Measurements from ENCODE around the gene CYB5RL. TPM values are rescaled to one million over a fixed set of nuclear protein-coding genes. Genes with fewer than 3 reads are reported as not detected.

The CYB5RL gene
- total and polyA plus RNA-seq, 2 of the 8 experiments (the other 6 are each of a cell fraction or from before 2014, with no cell fraction given): 13.2 to 14.1 TPM

DNA sequence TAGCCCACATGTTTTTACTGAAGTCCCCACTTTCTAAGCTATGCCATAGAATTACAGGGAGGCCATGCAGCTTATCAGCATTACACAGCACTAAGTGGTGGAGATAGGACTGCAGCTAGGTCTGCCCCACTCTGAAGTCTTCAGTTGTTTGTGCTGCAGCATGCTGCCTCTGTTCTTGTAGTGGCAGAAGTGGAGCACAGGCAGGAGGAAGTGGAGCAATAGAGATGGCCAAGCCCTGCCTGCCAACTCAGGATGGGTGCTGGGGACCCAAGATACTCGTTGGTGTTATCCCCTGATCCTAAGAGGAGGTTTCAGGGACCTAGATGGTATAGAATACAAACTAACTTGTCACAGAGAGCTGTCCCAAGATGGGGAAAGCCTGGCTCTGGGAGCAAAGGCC is 13.0 kb upstream of the CYB5RL start:
- ChIA-PET CTCF (ENCODE audit: partially characterized antibody) (interaction anchor here (1.0 to 1.4 kb wide), 3 partner anchors 9 to 274 kb away, joined by 3 to 4 read pairs (median 3); no protein-coding TSS in a partner anchor), POLR2A (ENCODE audit: partially characterized antibody) (interaction anchor here (1.1 to 4.7 kb wide), 4 partner anchors 9 to 15 kb away, joined by 3 to 21 read pairs (median 4); no protein-coding TSS in a partner anchor)
- no peaks in the 10 kb centered on the region for H3K23me2 ChIP-seq (ENCODE audit: low read depth, low read length)
- H3K9ac ChIP-seq (replicated peaks in 1 of 4; ENCODE audit: extremely low read depth in 1 of 4, low read depth in 3 of 4, low read length in 3 of 4): no peak overlapping the region; a peak in 1 of 7 replicates
- H3K79me1 ChIP-seq (ENCODE audit: low read depth, low read length): no peaks in the 10 kb centered on the region; the same call in 1 of the 2 replicates
- H3K4me2 ChIP-seq (ENCODE audit: insufficient read depth in 1 of 2, low read depth in 2 of 2, low read length in 2 of 2): no peak overlapping the region
- no peak overlapping the region for H3K18ac ChIP-seq (ENCODE audit: extremely low read depth, low read length)
- DNase-seq (ENCODE audit: low read depth in 1 of 2, low spot score in 2 of 2) (no peak), FAIRE-seq (no peak)
- H4K8ac ChIP-seq (ENCODE audit: extremely low read depth, insufficient read depth, low read length): no peak overlapping the region
- 79% methylated on average over 1 of the region's 1 CpG; no CpG with 5 or more reads in 1 of the 2 experiments for WGBS, 2 experiments (ENCODE audit: extremely low coverage in 1 of 2, insufficient coverage in 1 of 2, insufficient read length in 1 of 2, insufficient replicate concordance in 2 of 2, low coverage in 1 of 2, low lambda C conversion rate in 2 of 2, missing lambda C conversion rate in 1 of 2)
- H3K4ac ChIP-seq (replicated peaks; ENCODE audit: insufficient read length, low read depth, low read length): no peak overlapping the region
- no peaks in the 10 kb centered on the region for H3K79me2 ChIP-seq (ENCODE audit: control insufficient read depth in 1 of 2, insufficient read depth in 2 of 2, low read length in 2 of 2)
- H4K5ac ChIP-seq (ENCODE audit: insufficient read length, low read depth, low read length): no peak overlapping the region
- H4K91ac ChIP-seq (replicated peaks; ENCODE audit: insufficient read length, low read length): no peak overlapping the region
- H2AK5ac ChIP-seq (ENCODE audit: low read depth, low read length): no peak overlapping the region
- no peak overlapping the region for H3K4me3 ChIP-seq (ENCODE audit: extremely low read depth in 1 of 4, insufficient read depth in 2 of 4, low read depth in 3 of 4, low read length in 4 of 4)
- H2BK5ac ChIP-seq (ENCODE audit: low read depth, low read length): no peak overlapping the region
- H2BK12ac ChIP-seq (ENCODE audit: low read depth, low read length): no peak overlapping the region
- H3K14ac ChIP-seq (ENCODE audit: insufficient read length): no peak overlapping the region
- no peak overlapping the region for H2BK20ac ChIP-seq (ENCODE audit: low read length)
- no peak overlapping the region for H3K23ac ChIP-seq (ENCODE audit: insufficient read length)
- H3K9me3 ChIP-seq (ENCODE audit: insufficient read depth in 2 of 2, low read depth in 1 of 2, low read length in 1 of 2): no peaks in the 10 kb centered on the region
- H4K20me1 ChIP-seq (replicated peaks in 1 of 2; ENCODE audit: control insufficient read depth in 1 of 2, insufficient read depth in 2 of 2, low read length in 2 of 2): peaks cover 3 to 9% of the 10 kb centered on the region in 2 experiments
- no peak overlapping the region for H2BK120ac ChIP-seq (replicated peaks; ENCODE audit: low read depth, low read length)
- H3K36me3 ChIP-seq (ENCODE audit: control insufficient read depth in 2 of 4, insufficient read depth in 4 of 4, low read length in 3 of 4): peaks cover 46 to 90% (median 79%) of the 10 kb centered on the region in 4 experiments
- no peaks in the 10 kb centered on the region for H3K4me1 ChIP-seq (replicated peaks in 1 of 4; ENCODE audit: control insufficient read depth in 3 of 4, insufficient read depth in 4 of 4, low read length in 3 of 4)
- H3K56ac ChIP-seq (replicated peaks; ENCODE audit: insufficient read length, low read depth, low read length): no peak overlapping the region
- no peaks in the 10 kb centered on the region for H3K27me3 ChIP-seq (replicated peaks in 1 of 4; ENCODE audit: control insufficient read depth in 3 of 4, extremely low read depth in 1 of 4, insufficient read depth in 3 of 4, low read length in 3 of 4)
- H3K27ac ChIP-seq (ENCODE audit: low read depth, low read length): no peak overlapping the region
- no peak overlapping the region for H2BK15ac ChIP-seq (ENCODE audit: low read length)
- no peak overlapping the region for H2AFZ ChIP-seq (ENCODE audit: low read length)
- no peak for TF ChIP-seq SIX5 (IDR thresholded peaks at IDR 0.05; ENCODE audit: low read depth, low read length)
- TF ChIP-seq TAF1 (IDR thresholded peaks at IDR 0.05; ENCODE audit: low read depth, low read length): no peak
- no peak for TF ChIP-seq CTBP2 (IDR thresholded peaks at IDR 0.05; ENCODE audit: borderline replicate concordance, insufficient read depth, insufficient read length, low read length)
- TF ChIP-seq SP4 (IDR thresholded peaks at IDR 0.05; ENCODE audit: low read length): no peak
- no peak for TF ChIP-seq BRCA1 (IDR thresholded peaks at IDR 0.05; ENCODE audit: low read depth, low read length)
- no peak for TF ChIP-seq CREB1 (IDR thresholded peaks at IDR 0.05)
- TF ChIP-seq CEBPB (IDR thresholded peaks at IDR 0.05; ENCODE audit: low read depth, low read length): no peak
- no peak for TF ChIP-seq YY1 (IDR thresholded peaks at IDR 0.05; ENCODE audit: low read depth, low read length)
- no peak for TF ChIP-seq CHD2 (IDR thresholded peaks at IDR 0.05; ENCODE audit: low read length)
- TF ChIP-seq POLR2A (IDR thresholded peaks at IDR 0.05; ENCODE audit: control extremely low read depth in 1 of 2, low read depth in 2 of 2, low read length in 2 of 2): no peak
- TF ChIP-seq SAP30 (IDR thresholded peaks at IDR 0.05; ENCODE audit: insufficient read depth, insufficient replicate concordance, low read length): no peak
- TF ChIP-seq SRF (IDR thresholded peaks at IDR 0.05; ENCODE audit: low read depth, low read length): no peak
- no peak for TF ChIP-seq ZNF274 (IDR thresholded peaks at IDR 0.05; ENCODE audit: borderline replicate concordance, extremely low read depth, low read length)
- TF ChIP-seq, protein P1, sequence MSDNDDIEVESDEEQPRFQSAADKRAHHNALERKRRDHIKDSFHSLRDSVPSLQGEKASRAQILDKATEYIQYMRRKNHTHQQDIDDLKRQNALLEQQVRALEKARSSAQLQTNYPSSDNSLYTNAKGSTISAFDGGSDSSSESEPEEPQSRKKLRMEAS (IDR thresholded peaks at IDR 0.05): no peak
- TF ChIP-seq JUND (IDR thresholded peaks at IDR 0.05; ENCODE audit: low read length): no peak
- no peak for TF ChIP-seq RNF2 (IDR thresholded peaks at IDR 0.05; ENCODE audit: borderline replicate concordance, low read depth, low read length, missing control alignments, poor library complexity, severe bottlenecking)

Measured in H1 (cell line).